GM19035 (cell line): ENCODE data around the gene RASA3.
A peak's percentile ranks its signal among the peaks of the same experiment; 100 is the strongest.

Experiments used
- ATAC-seq: cut with Tn5 transposase; IDR thresholded peaks from one replicate; pipeline ENCODE4 v1.9.1; 2021; ENCODE audit not compliant: unreplicated experiment

RASA3 gene

GRCh38 chr13:113943821-113944565 is 188.4 kb downstream of the RASA3 start:
- ATAC-seq, result no peak

DNA sequence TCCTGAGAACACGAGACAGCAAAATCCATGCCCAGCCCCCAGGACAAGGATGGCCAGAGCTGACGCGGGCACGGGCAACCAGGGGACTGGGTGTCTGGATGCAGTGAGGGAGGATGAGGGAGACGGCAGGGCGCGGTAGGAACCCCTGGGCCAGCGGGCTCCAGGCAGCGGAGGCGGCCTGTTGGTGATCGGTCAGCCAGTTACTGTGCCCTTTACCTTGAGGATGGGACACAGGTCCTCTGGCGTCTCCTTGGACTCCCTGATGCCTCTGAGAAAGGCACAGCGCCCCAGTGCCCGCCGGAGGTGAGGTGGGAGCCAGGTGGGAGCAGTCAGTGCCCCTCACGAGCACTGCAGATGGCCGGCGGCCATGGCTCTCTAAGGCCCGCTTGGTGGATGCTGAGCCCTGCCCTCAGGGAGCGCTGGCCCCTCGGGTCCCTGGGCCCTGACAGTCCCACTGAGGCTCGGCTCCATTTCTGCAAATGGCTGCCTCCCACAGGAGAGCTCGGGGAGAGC is 189.8 kb downstream of the RASA3 start:
- ATAC-seq, result no peak

- ATAC-seq, result no peak
Measured at GRCh38 chr13:113941571-113942191, 190.7 kb downstream of the RASA3 start.

GRCh38 chr13:113939944-113940297 is 192.5 kb downstream of the RASA3 start:
- no peak for ATAC-seq

GRCh38 chr13:113939129-113939943 is 193.1 kb downstream of the RASA3 start:
- no peak for ATAC-seq

DNA sequence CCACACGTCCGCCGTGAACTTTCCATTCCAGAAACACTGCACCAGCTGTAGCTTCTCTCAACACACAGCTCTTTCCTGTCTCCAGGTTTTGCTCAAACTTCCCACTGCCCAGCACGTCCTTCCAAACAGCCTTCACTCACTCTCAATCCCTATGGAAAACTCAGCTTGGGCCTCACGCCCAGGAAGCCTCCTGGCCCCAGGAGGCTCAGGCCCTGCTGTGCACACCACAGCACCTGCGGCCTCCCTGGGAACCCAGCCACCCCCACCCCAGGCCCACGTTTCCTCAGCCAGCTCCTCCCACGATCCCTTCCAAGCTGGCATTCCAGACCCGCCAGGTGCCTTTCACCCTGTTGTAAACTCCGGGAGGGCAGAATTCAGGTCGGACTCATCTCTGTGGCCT is 193.7 kb downstream of the RASA3 start:
- no peak for ATAC-seq

DNA sequence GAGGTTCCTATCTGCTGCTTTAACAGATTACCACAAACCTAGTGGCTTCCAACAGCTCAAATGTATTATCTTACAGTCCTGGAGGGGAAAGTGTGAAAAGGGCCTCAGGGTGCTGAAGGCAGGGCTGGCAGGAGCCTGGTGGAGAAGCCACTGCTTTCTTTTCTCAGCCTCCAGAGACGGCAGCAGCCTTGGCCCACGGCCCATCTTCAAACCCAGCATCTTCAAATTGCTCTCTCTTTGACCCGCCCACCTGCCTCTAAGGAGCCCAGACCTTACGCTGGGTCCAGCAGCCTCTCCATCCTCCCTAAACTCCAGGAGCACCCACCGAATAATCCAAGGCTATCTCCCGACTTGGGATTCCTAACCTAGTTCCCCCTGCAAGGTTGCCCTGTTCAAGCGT is 194.2 kb downstream of the RASA3 start:
- no peak for ATAC-seq

GRCh38 chr13:113937527-113938180 is 194.8 kb downstream of the RASA3 start:
- ATAC-seq, result no peak

DNA sequence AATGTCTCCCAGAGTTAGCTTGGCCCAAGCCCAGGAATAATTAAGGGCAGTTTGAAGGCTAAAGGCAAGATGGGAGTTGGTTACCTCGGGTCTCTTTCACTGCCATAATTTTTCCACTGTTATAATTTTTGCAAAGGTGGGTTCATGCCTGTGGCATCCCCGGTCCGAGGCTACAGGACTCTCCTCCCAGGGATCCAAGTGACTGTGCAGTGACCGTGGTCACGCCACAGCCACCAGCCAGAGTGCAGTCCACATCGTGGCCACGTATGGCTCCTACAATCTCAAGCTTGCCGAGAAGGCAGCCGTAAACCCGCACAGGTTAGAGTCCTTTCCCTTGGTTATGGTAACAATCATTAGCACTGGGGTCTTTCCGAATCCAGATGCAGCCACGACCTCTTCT is 195.3 kb downstream of the RASA3 start:
- ATAC-seq, result no peak

- ATAC-seq, result no peak
Measured at GRCh38 chr13:113936166-113936965, 196.1 kb downstream of the RASA3 start.

GRCh38 chr13:113935001-113935844 is 197.2 kb downstream of the RASA3 start:
- no peak for ATAC-seq

GRCh38 chr13:113934576-113934975 is 197.8 kb downstream of the RASA3 start:
- no peak for ATAC-seq

- ATAC-seq, result no peak
Measured at GRCh38 chr13:113933901-113934300, 198.5 kb downstream of the RASA3 start.

DNA sequence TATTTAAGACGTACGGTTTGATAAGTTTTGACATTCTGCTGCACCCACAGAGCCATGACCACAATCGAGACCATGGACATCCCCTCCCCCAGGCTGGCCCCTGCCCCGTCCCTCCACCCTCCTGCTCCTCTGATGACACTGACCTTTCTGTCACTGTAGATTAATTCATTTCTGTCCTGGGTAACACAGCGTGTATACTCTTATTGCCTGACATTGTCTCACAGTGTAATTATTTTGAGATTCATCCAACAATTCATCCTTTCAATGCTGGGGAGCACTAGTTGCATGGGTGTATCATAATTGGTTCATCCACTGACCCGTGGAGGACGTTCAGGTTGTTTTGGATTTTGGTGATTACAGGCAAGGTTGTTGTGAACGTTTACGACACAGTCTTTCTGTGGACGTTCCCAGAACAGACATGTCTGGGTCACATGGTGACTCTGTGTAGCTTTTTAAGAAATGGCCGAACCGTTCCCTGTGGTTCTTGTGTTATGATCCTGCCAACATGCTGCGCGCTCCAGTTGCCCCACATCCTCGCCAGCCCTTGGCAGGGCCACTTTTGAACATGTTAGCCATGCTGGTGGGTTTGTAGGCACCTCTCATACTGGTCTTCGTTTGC is 200.5 kb downstream of the RASA3 start:
- no peak for ATAC-seq

DNA sequence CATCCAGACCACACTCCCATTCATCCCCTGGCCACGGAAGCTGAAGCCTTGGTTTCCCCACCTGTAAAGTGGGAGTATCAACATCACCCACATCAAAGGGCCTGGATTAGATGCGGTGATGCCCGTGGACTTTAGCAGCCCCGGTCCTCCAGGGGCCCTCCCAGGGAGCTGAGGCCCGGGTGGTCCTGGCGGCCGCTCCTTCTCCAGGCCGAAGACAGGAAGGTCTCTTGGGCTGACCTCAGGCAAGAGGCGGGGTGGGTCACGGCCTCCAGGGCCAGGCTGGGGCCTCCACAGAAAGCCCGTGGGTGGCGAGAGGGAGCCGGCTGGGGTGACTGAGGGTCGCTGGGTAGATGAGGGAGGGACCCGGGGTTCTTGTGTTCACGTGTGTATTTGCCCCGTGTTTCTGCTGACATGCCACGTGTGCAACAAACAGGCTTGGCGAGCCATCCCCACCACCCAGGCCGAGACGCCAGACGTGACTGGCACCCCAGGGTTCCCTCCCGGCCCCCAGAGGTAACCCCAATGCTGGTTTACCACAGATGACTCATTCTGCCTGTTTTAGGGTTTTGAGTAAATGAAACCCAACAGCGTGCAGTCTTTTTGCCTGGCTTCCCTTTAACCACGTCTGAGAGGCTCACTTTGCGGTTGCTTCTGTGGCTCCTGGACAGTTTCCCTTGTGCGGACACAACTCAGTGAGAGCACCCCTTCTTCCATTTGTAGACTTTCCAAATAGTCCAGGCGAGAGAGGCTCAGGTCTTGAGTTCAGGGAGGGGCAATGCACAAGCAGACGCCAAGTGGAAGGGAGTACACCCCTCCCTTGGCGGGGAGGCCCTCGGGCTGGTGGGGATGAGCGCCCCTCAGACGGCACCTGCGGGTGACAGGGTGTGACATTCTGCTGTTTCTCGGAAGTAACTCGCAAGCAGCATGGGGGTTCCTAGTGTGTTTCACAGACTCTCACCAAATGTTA is 201.5 kb downstream of the RASA3 start:
- peak; percentile 56 for ATAC-seq

- no peak for ATAC-seq
Measured at GRCh38 chr13:113929628-113930615, 202.5 kb downstream of the RASA3 start.
